Immature natural killer cell (primary cell): Measurements from ENCODE around the gene MYADML2. TPM values are rescaled to one million over a fixed set of nuclear protein-coding genes. Genes with fewer than 3 reads are reported as not detected.

Experiments
- DNase-seq, 3 donors: peaks; one replicate each; pipeline ENCODE4 v3.0.0; 2022; ENCODE audit warnings: mixed read lengths in 1 of 3
- H3K27ac Mint-ChIP-seq, 6 donors: one replicate each; pipeline ENCODE4 v1.8.0; 2020; ENCODE audit warnings: mixed read lengths in 6 of 6, mild to moderate bottlenecking in 5 of 6, inconsistent platforms in 4 of 6, moderate library complexity in 3 of 6
- H3K27me3 Mint-ChIP-seq, 3 donors: one replicate each; pipeline ENCODE4 v1.8.0; 2020 to 2021; ENCODE audit warnings: low read depth in 3 of 3, mild to moderate bottlenecking in 3 of 3, mixed read lengths in 3 of 3, moderate library complexity in 3 of 3, inconsistent platforms in 1 of 3
- H3K36me3 Mint-ChIP-seq, 3 donors: one replicate each; pipeline ENCODE4 v1.8.0; 2020; ENCODE audit warnings: mixed read lengths in 3 of 3, inconsistent platforms in 2 of 3, mild to moderate bottlenecking in 2 of 3
- H3K4me1 Mint-ChIP-seq, 2 donors: one replicate each; pipeline ENCODE4 v1.8.0; 2020; ENCODE audit warnings: inconsistent platforms in 2 of 2, mild to moderate bottlenecking in 2 of 2, mixed read lengths in 2 of 2, moderate library complexity in 1 of 2
- H3K4me3 Mint-ChIP-seq, 5 donors: one replicate each; pipeline ENCODE4 v1.8.0; 2020; ENCODE audit warnings: mild to moderate bottlenecking in 5 of 5, mixed read lengths in 5 of 5, inconsistent platforms in 3 of 5, moderate library complexity in 3 of 5
- H3K9me3 Mint-ChIP-seq, 6 donors: one replicate each; pipeline ENCODE4 v1.8.0; 2020; ENCODE audit warnings: mild to moderate bottlenecking in 6 of 6, mixed read lengths in 6 of 6, inconsistent platforms in 4 of 6, moderate library complexity in 3 of 6
- polyA plus RNA-seq, 3 donors: library from polyadenylated mRNA; unstranded; fragments of 300-500 nt; fragmentation: Illumina TruSeq; gene quantifications; one replicate each; pipeline ENCODE4 v1.2.3, GENCODE V29; 2021

The MYADML2 gene
- polyA plus RNA-seq, 3 donors from 2014 or later: not detected

DNA sequence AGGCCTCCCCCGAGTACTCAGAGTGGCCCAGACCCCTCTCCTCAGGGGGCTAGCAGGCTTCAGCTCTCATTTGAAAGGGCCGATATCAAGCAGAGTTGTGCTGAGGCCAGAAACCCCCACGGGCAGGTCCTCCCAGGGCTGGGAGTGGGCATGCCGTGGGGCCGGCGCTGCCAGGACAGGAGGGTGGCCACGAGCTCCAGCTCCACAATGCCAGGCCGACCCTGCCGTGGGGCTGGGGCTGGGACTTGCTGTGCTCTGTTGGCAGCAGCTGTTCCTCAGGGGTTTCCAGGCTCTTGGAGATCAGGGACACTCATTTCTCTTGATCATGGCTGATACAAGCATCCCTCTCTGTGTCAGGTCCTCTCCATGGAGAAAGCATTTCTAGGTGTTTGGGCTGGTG is 48.1 kb downstream of the MYADML2 start:
- DNase-seq: no peak
- Mint-ChIP-seq H3K4me1 (peaks cover 2 to 6% of the 10 kb centered on the region in 2 donors), H3K9me3 (no peaks in the 10 kb centered on the region), H3K27me3 (peaks cover 0 to 3% (median 0%) of the 10 kb centered on the region in 3 donors), H3K4me3 (no peak overlapping the region), H3K27ac (no peak overlapping the region), H3K36me3 (peaks cover 0 to 18% (median 8%) of the 10 kb centered on the region in 3 donors)

DNA sequence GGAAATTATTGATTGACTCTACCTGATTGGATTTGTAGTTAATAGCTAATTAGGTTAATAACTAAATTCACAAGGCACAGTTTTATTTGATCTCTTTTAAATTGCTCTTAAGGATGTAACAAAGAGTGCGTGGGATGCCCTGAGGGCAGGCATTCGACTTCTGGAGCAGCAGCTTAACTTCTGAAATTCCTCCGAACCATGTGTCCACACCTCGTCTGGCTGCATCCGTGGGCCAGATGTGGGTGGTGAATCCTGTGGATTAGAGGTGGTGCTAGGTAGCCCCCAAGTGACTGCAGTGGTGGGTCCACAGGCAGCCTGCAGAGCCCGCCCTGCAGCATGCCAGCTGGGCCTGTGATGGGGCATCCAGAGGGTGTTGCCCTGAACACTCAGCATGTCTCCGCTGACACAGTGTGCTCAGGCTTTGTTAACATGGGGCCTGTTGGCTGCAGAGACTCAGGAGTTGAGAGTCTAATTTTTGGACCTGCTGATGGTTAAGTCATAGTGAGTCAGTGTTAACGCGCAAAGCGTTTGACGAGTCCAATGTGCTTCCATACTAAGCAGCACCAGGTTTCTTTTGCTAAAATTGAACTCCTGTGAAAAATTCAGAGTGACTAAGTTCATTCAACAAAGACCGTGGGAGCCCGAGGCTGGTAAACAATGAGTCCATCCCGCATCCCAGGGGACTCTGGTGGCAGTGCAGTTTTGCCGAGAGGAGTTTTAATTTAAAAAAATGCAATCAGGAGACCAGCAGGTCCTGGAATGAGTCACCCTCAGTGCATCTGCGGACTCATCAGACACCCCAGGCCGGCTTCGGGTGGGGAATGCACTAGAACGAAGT is 48.8 kb downstream of the MYADML2 start:
- Mint-ChIP-seq H3K36me3 (peaks cover 0 to 18% (median 8%) of the 10 kb centered on the region in 3 donors), H3K27me3 (peaks cover 0 to 3% (median 0%) of the 10 kb centered on the region in 3 donors), H3K4me3 (no peak overlapping the region), H3K27ac (no peak overlapping the region), H3K9me3 (no peaks in the 10 kb centered on the region), H3K4me1 (peaks cover 2 to 6% of the 10 kb centered on the region in 2 donors)
- no peak for DNase-seq

DNA sequence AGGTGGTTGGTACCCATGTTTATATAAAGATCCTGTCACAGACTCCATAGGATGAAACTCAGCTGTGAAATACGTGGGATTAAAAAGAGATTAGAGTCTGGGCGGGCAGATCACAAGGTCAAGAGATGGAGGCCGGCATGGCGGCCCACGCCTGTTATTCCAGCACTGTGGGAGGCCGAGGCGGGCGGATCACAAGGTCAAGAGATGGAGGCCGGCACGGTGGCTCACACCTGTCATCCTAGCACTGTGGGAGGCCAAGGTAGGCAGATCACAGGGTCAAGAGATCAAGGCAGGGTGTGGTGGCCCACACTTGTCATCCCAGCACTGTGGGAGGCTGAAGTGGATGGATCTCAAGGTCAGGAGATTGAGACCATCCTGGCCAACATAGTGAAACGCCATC is 51.6 kb downstream of the MYADML2 start:
- Mint-ChIP-seq H3K27ac (no peak overlapping the region), H3K27me3 (peaks cover 0 to 10% (median 6%) of the 10 kb centered on the region in 3 donors), H3K9me3 (no peaks in the 10 kb centered on the region), H3K4me1 (peaks cover 1 to 6% of the 10 kb centered on the region in 2 donors), H3K36me3 (peaks cover 0 to 11% (median 4%) of the 10 kb centered on the region in 3 donors), H3K4me3 (no peak overlapping the region)
- DNase-seq: no peak

DNA sequence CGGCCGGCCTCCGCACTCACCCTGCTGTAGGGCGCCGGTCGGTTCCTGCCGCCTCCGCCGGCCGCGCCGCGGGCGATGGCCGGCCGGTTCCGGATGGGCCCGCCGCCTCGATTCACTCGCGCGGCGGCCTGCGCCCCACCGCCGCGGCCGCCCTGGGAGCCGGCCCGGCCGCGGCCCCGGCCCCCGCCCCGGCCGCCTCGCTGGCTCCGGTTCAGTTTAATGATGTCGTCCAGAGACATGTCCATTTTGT is 55.8 kb downstream of the MYADML2 start:
- Mint-ChIP-seq H3K27ac (peak overlapping the region; percentile 90 to 98 (median 96)), H3K9me3 (no peaks in the 10 kb centered on the region), H3K27me3 (peaks cover 0 to 14% (median 6%) of the 10 kb centered on the region in 3 donors), H3K4me1 (peaks cover 22 to 24% of the 10 kb centered on the region in 2 donors), H3K36me3 (peaks cover 4 to 28% (median 14%) of the 10 kb centered on the region in 3 donors), H3K4me3 (peak overlapping the region; percentile 90 to 97 (median 94))
- no peak for DNase-seq

DNA sequence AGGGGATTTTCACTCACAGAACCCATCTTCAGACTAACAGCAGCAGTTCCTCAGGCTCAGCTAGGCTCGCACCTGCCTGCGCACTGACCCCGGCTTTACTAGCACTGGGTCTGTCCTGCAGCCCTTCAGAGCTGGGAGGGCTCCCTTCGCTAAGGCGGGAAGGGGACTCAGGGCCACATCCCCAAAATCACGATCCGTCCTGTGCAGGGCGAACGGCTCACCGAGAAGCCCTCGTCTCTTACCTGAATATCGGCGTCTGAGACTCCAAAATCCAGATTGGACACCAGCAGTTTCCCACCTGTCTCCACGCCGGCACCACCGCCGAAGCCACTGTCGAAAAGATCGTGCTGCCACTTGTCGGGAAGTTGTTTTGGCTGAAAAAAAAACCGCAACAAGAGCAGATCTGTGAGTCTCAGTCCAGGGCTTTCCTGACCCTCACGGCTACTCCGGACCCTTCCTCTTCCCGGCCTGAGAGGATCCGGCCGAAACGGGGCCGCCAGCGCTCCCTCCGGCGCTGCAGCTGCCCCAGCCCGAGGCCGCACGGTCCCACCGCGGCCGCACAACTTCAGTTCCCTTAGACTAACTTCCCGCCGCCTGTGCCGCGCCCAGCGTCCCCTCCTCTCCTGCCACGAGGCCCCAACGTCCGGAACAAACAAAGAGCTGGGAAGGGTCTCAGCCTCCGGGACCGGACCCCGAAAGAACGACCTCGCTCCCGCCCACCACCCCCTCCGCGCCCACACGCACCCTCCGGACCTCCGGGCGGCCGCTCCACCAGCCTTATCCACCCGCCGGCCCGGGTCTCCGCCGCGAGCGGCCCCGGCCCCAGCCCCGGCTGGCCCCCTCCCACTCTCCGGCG is 56.4 kb downstream of the MYADML2 start:
- Mint-ChIP-seq H3K4me1 (peaks cover 22 to 24% of the 10 kb centered on the region in 2 donors), H3K27ac (peak overlapping the region; percentile 79 to 97 (median 90)), H3K36me3 (peaks cover 4 to 30% (median 14%) of the 10 kb centered on the region in 3 donors), H3K4me3 (peak overlapping the region; percentile 80 to 87 (median 82)), H3K27me3 (peaks cover 1 to 14% (median 6%) of the 10 kb centered on the region in 3 donors), H3K9me3 (no peaks in the 10 kb centered on the region)
- no peak for DNase-seq

Other genes starting within 250 kb of the MYADML2 start
- 10 to 100 TPM; 43.1 to 79.4 (median 58.7) TPM for gene MRPL12, start 243.9 kb downstream of the MYADML2 start, polyA plus RNA-seq
- 1 to 10 TPM; 5.6 to 7.5 (median 5.9) TPM for gene SLC25A10, start 234.9 kb downstream of the MYADML2 start, polyA plus RNA-seq
- not detected for gene GCGR, start 143.1 kb downstream of the MYADML2 start, polyA plus RNA-seq
- gene MCRIP1, start 113.9 kb downstream of the MYADML2 start, polyA plus RNA-seq: 100 to 1,000 TPM; 112 to 178 (median 124) TPM
- gene PPP1R27, start 112.2 kb downstream of the MYADML2 start, polyA plus RNA-seq: not detected
- 100 to 1,000 TPM; 365 to 534 (median 475) TPM for gene P4HB, start 86.7 kb downstream of the MYADML2 start, polyA plus RNA-seq
- gene ARHGDIA, start 75.9 kb downstream of the MYADML2 start, polyA plus RNA-seq: 100 to 1,000 TPM; 100 to 245 (median 133) TPM
- 10 to 100 TPM; 36.2 to 63.3 (median 40.1) TPM for gene ALYREF, start 55.6 kb downstream of the MYADML2 start, polyA plus RNA-seq
- gene ANAPC11, start 55.5 kb downstream of the MYADML2 start, polyA plus RNA-seq: 100 to 1,000 TPM; 339 to 578 (median 348) TPM
- not detected for gene NPB, start 45.0 kb downstream of the MYADML2 start, polyA plus RNA-seq
- 10 to 100 TPM; 44.7 to 59.6 (median 49.5) TPM for gene PCYT2, start 35.8 kb downstream of the MYADML2 start, polyA plus RNA-seq
- gene SIRT7, start 29.1 kb downstream of the MYADML2 start, polyA plus RNA-seq: 10 to 100 TPM; 27.2 to 54.7 (median 36.2) TPM
- 1 to 10 TPM; 1.1 to 4.8 (median 1.3) TPM for gene MAFG, start 19.5 kb downstream of the MYADML2 start, polyA plus RNA-seq
- gene PYCR1, start 9.9 kb downstream of the MYADML2 start, polyA plus RNA-seq: 1 to 10 TPM; 1.1 to 3.3 (median 1.9) TPM
- not detected for gene NOTUM, start 14.0 kb upstream of the MYADML2 start, polyA plus RNA-seq
- 10 to 100 TPM; 21.1 to 32.9 (median 31.3) TPM for gene ASPSCR1, start 30.4 kb upstream of the MYADML2 start, polyA plus RNA-seq
- 100 to 1,000 TPM in 2 of 3 donors, 10 to 100 TPM in 1; 70.0 to 104 (median 100) TPM for gene CENPX, start 75.6 kb upstream of the MYADML2 start, polyA plus RNA-seq
- 1 to 10 TPM; 4.7 to 9.9 (median 5.2) TPM for gene LRRC45, start 76.1 kb upstream of the MYADML2 start, polyA plus RNA-seq
- not detected for gene RAC3, start 84.4 kb upstream of the MYADML2 start, polyA plus RNA-seq
- 100 to 1,000 TPM; 144 to 242 (median 165) TPM for gene DCXR, start 90.5 kb upstream of the MYADML2 start, polyA plus RNA-seq
- gene RFNG, start 104.6 kb upstream of the MYADML2 start, polyA plus RNA-seq: 1 to 10 TPM; 2.2 to 3.7 (median 3.2) TPM
- 100 to 1,000 TPM; 174 to 212 (median 183) TPM for gene GPS1, start 104.7 kb upstream of the MYADML2 start, polyA plus RNA-seq
- 10 to 100 TPM; 61.7 to 85.3 (median 82.5) TPM for gene DUS1L, start 118.6 kb upstream of the MYADML2 start, polyA plus RNA-seq
- gene FASN, start 151.0 kb upstream of the MYADML2 start, polyA plus RNA-seq: 1 to 10 TPM in 1 of 3 donors, under 1 TPM in 2; 0.10 to 2.7 (median 0.23) TPM